Endodermal cell (in vitro differentiated cells): ENCODE measurements around the gene NID1. TPM values are rescaled to one million over a fixed set of nuclear protein-coding genes. Genes with fewer than 3 reads are reported as not detected.

Experiments used
- DNase-seq: peaks from one replicate; pipeline ENCODE4 v3.0.0-alpha.2; 2017
- H3K27ac ChIP-seq: 2 replicates; pipeline ENCODE4 v1.5.1; 2013; ENCODE audit warnings: mild to moderate bottlenecking, low read depth, low read length, moderate library complexity
- H3K27me3 ChIP-seq: 2 replicates; pipeline ENCODE4 v1.6.1; 2013; ENCODE audit warnings: mild to moderate bottlenecking, low read length, moderate library complexity; ENCODE audit not compliant: insufficient read depth, control insufficient read depth, poor library complexity, severe bottlenecking
- H3K36me3 ChIP-seq: 2 replicates; pipeline ENCODE4 v1.7.0; 2013; ENCODE audit warnings: mild to moderate bottlenecking, low read length, moderate library complexity; ENCODE audit not compliant: control insufficient read depth, insufficient read depth
- H3K4me1 ChIP-seq: one replicate; pipeline ENCODE4 v1.7.0; 2013; ENCODE audit warnings: low read length; ENCODE audit not compliant: control insufficient read depth, insufficient read depth
- H3K4me3 ChIP-seq: 2 replicates; pipeline ENCODE4 v1.5.1; 2013; ENCODE audit warnings: mild to moderate bottlenecking, low read length, moderate library complexity
- H3K9ac ChIP-seq: 2 replicates; pipeline ENCODE4 v1.6.1; 2013; ENCODE audit warnings: mild to moderate bottlenecking, low read length, moderate library complexity; ENCODE audit not compliant: poor library complexity, severe bottlenecking; ENCODE audit errors: extremely low read depth
- H3K9me3 ChIP-seq: 2 replicates; pipeline ENCODE4 v1.6.1; 2013; ENCODE audit warnings: mild to moderate bottlenecking, low read length, moderate library complexity; ENCODE audit not compliant: control insufficient read depth
- H3K27ac Mint-ChIP-seq: 2 replicates; pipeline ENCODE4 v1.8.0; 2020; ENCODE audit warnings: mixed read lengths
- H3K27me3 Mint-ChIP-seq: 2 replicates; pipeline ENCODE4 v1.8.0; 2021; ENCODE audit warnings: mild to moderate bottlenecking, mixed read lengths; ENCODE audit not compliant: insufficient read depth
- H3K36me3 Mint-ChIP-seq: 2 replicates; pipeline ENCODE4 v1.8.0; 2020; ENCODE audit warnings: low read depth, mixed read lengths
- H3K4me1 Mint-ChIP-seq: 2 replicates; pipeline ENCODE4 v1.8.0; 2020; ENCODE audit warnings: mixed read lengths
- H3K4me3 Mint-ChIP-seq: 2 replicates; pipeline ENCODE4 v1.8.0; 2020; ENCODE audit warnings: mild to moderate bottlenecking, moderate library complexity, mixed read lengths
- H3K9me3 Mint-ChIP-seq: 2 replicates; pipeline ENCODE4 v1.8.0; 2020; ENCODE audit warnings: mild to moderate bottlenecking, mixed read lengths
- CTCF ChIP-seq: fragments of 200-600 bp; sonication (generic); conservative IDR thresholded peaks from 2 replicates; pipeline ENCODE4 v1.5.0; 2021; ENCODE audit warnings: antibody characterized with exemption, mild to moderate bottlenecking
- WGBS, 2 experiments: methylation state at CpG; one replicate each; pipeline versions ENCODE4 v1.1.5 to v1.1.7; 2013; ENCODE audit warnings: missing lambda C conversion rate in 2 of 2, mixed read lengths in 1 of 2; ENCODE audit not compliant: insufficient coverage in 1 of 2, insufficient read length in 1 of 2; 5-methylcytosine and 5-hydroxymethylcytosine counted together
- total RNA-seq, 2 donors: library from RNA; stranded (reverse); fragmentation: NEBNext Ultra II Directional in 1 of 2; extraction: Animal tissue kit (Norgen Biotek cat#: 25700) in 1 of 2; gene quantifications; 2 replicates in 1 of 2; 3 replicates in 1 of 2; pipeline ENCODE4 v1.2.1, GENCODE V29; 2021

Gene NID1
- total RNA-seq, 2 donors from 2014 or later, result 12.7 to 18.3 TPM

- Mint-ChIP-seq H3K9me3 (no peaks in the 10 kb centered on the region), H3K4me3 (no peak overlapping the region), H3K27me3 (no peaks in the 10 kb centered on the region), H3K4me1 (peaks cover 13% of the 10 kb centered on the region), H3K27ac (no peak overlapping the region), H3K36me3 (no peaks in the 10 kb centered on the region)
- no peaks in the 10 kb centered on the region for H3K36me3 ChIP-seq
- H3K27ac ChIP-seq, result no peak overlapping the region
- no peaks in the 10 kb centered on the region for H3K27me3 ChIP-seq
- 92 to 94% methylated on average over 18 to 23 of the region's 23 CpGs for WGBS, 2 experiments
- H3K9ac ChIP-seq, result no peak overlapping the region
- DNase-seq, result no peak
- H3K9me3 ChIP-seq, result no peaks in the 10 kb centered on the region
- H3K4me1 ChIP-seq, result no peaks in the 10 kb centered on the region
- no peak for TF ChIP-seq CTCF
- H3K4me3 ChIP-seq, result no peak overlapping the region
Measured at GRCh38 chr1:235935235-235936225, 129.4 kb downstream of the NID1 start.

DNA sequence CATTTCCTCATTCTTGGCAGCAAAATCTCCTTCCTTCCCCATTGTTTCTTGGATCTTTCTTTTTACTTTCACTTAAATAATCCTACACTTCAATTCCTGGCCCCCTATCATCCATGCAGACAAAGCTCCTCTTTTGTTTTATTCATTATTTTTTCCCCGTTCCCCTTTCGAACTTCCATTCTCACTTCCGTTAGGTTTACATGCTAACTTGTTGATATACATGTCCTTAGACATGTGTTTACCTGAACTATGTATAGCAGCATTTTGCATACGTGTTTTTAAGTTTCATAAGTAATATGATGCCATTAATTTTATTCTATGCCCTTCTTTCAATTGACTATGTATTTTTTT is 131.1 kb downstream of the NID1 start:
- Histone ChIP-seq H3K9ac (no peak overlapping the region), H3K4me1 (no peaks in the 10 kb centered on the region), H3K4me3 (no peak overlapping the region), H3K36me3 (no peaks in the 10 kb centered on the region), H3K27ac (no peak overlapping the region), H3K27me3 (no peaks in the 10 kb centered on the region), H3K9me3 (no peaks in the 10 kb centered on the region)
- H3K27ac Mint-ChIP-seq, result no peak overlapping the region
- WGBS, 2 experiments, result 91 to 100% methylated on average over 3 to 4 of the region's 4 CpGs
- no peak overlapping the region for H3K4me3 Mint-ChIP-seq
- DNase-seq, result no peak
- H3K27me3 Mint-ChIP-seq, result no peaks in the 10 kb centered on the region
- H3K9me3 Mint-ChIP-seq, result no peaks in the 10 kb centered on the region
- TF ChIP-seq CTCF, result no peak
- no peaks in the 10 kb centered on the region for H3K36me3 Mint-ChIP-seq
- peaks cover 3% of the 10 kb centered on the region for H3K4me1 Mint-ChIP-seq

DNA sequence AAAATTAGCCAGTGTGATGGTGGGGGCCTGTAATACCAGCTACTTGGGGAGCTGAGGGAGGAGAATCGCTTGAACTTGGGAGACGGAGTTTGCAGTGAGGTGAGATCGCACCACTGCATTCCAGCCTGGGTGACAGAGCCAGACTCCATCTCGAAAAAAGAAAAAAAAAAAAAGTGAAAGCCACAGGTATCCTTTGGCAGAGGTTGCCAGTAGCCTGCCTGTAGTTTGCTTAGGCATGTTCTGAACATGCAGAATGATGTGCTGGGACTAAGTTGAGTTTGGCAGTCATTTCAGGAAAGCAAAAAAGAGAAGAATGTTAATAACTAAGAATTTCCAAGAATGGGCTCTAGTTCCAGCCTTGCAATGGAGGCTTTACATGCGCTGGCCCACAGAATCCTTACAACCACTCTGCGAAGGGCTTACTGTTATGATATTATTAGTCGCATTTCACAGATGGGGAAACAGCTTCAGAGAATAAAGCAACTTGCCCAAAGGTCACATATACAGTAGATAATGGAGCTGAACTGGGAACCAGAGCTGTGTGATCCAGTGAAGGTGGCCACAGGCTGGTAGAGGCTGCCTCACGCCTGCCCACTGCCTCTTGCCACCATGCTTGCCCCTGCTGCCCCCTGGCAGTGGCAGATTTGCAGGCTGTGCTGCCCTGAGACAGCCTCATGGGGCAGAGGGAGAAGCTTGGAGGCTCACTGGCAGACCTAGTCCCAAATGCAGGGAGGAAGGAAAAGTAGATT is 131.7 kb downstream of the NID1 start:
- Histone ChIP-seq H3K27me3 (no peaks in the 10 kb centered on the region), H3K36me3 (no peaks in the 10 kb centered on the region), H3K4me3 (no peak overlapping the region), H3K27ac (no peak overlapping the region), H3K9ac (no peak overlapping the region), H3K9me3 (no peaks in the 10 kb centered on the region), H3K4me1 (no peaks in the 10 kb centered on the region)
- peak; percentile 35 for TF ChIP-seq CTCF
- peaks cover 2% of the 10 kb centered on the region for H3K4me1 Mint-ChIP-seq
- no peak for DNase-seq
- no peaks in the 10 kb centered on the region for H3K27me3 Mint-ChIP-seq
- no peaks in the 10 kb centered on the region for H3K36me3 Mint-ChIP-seq
- no peak overlapping the region for H3K27ac Mint-ChIP-seq
- WGBS, 2 experiments, result 94 to 100% methylated on average over 5 to 8 of the region's 8 CpGs
- no peaks in the 10 kb centered on the region for H3K9me3 Mint-ChIP-seq
- no peak overlapping the region for H3K4me3 Mint-ChIP-seq
